ENCODE measurements around the gene CCDC97. TPM values are rescaled to one million over a fixed set of nuclear protein-coding genes. Genes with fewer than 3 reads are reported as not detected.

CCDC97 gene
- total and polyA plus RNA-seq, 2 of the 8 experiments (the other 6 are each of a cell fraction or from before 2014, with no cell fraction given) = 19.8 to 27.1 TPM

DNA sequence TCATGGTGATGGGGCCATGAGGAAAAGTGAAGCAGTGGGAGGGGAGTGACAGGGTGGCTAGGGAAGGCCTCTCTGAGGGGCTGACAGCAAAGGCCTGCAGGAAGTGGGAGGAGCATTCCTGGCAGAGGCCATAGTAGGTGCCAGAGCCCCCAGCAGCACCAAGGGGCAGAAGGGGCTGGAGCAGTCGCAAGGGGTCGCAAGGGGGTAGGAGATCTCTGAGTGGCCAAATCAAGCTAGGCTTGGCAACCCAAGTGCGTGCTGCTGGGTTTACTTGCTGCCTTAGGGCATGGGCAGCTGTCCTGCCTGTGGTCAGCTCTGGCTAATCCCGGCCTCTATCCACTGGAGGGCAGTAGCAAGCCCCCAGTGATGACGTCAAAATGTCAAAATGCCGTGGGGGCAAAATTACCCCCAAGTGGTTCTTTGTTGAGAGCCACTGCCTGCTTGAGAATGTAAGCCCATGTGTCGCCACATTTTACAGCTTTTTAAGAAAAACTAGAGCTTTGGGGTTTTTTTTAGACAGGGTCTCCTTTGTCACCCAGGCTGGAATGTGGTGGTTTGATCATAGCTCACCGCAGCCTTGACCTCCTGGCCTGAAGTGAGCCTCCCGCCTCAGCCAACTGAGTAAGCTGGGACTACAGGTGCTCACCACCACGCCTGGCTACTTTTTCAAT, 11.8 kb downstream of the CCDC97 start:
- no peak overlapping the region for H2AFZ ChIP-seq (ENCODE audit: low read length)
- H3K27ac ChIP-seq (ENCODE audit: low read depth, low read length) = peak overlapping the region; percentile 17; the same call in 1 of the 2 replicates
- FAIRE-seq = peak; percentile 78
- no peak overlapping the region for H3K4me3 ChIP-seq (ENCODE audit: extremely low read depth in 1 of 4, insufficient read depth in 2 of 4, low read depth in 3 of 4, low read length in 4 of 4)
- peaks cover 9 to 24% (median 14%) of the 10 kb centered on the region in 4 experiments; a peak in 6 of 8 replicates for H3K36me3 ChIP-seq (ENCODE audit: control insufficient read depth in 2 of 4, insufficient read depth in 4 of 4, low read length in 3 of 4)
- no peak overlapping the region for H2BK12ac ChIP-seq (ENCODE audit: low read depth, low read length)
- H3K14ac ChIP-seq (ENCODE audit: insufficient read length) = no peak overlapping the region
- H3K79me1 ChIP-seq (ENCODE audit: low read depth, low read length) = no peaks in the 10 kb centered on the region; the same call in 1 of the 2 replicates
- ChIA-PET CTCF (ENCODE audit: partially characterized antibody) (interaction anchor here (0.7 to 2.5 kb wide), 20 partner anchors 9 to 238 kb away, joined by 3 to 15 read pairs (median 4); partner anchors contain the start of genes AXL, B9D2 and TGFB1), POLR2A (ENCODE audit: partially characterized antibody) (interaction anchor here (0.5 to 12.6 kb wide), 7 partner anchors 13 to 142 kb away, joined by 3 to 137 read pairs (median 4); partner anchors contain the start of genes CCDC97 and HNRNPUL1)
- H3K18ac ChIP-seq (ENCODE audit: extremely low read depth, low read length) = no peak overlapping the region
- no peak overlapping the region for H4K8ac ChIP-seq (ENCODE audit: extremely low read depth, insufficient read depth, low read length)
- peak overlapping the region; percentile 31; the same call in 1 of the 2 replicates for H2BK15ac ChIP-seq (ENCODE audit: low read length)
- no peak overlapping the region for H3K4ac ChIP-seq (replicated peaks; ENCODE audit: insufficient read length, low read depth, low read length)
- peaks cover 0 to 6% (median 0%) of the 10 kb centered on the region in 4 experiments; a peak in 2 of 7 replicates for H3K27me3 ChIP-seq (replicated peaks in 1 of 4; ENCODE audit: control insufficient read depth in 3 of 4, extremely low read depth in 1 of 4, insufficient read depth in 3 of 4, low read length in 3 of 4)
- no peak overlapping the region for H4K91ac ChIP-seq (replicated peaks; ENCODE audit: insufficient read length, low read length)
- no peak overlapping the region for H3K4me2 ChIP-seq (ENCODE audit: insufficient read depth in 1 of 2, low read depth in 2 of 2, low read length in 2 of 2)
- H2BK20ac ChIP-seq (ENCODE audit: low read length) = no peak overlapping the region
- H3K9ac ChIP-seq (replicated peaks in 1 of 4; ENCODE audit: extremely low read depth in 1 of 4, low read depth in 3 of 4, low read length in 3 of 4) = no peak overlapping the region; a peak in 1 of 7 replicates
- H4K5ac ChIP-seq (ENCODE audit: insufficient read length, low read depth, low read length) = no peak overlapping the region
- peaks cover 13% of the 10 kb centered on the region for H3K23me2 ChIP-seq (ENCODE audit: low read depth, low read length)
- H2BK5ac ChIP-seq (ENCODE audit: low read depth, low read length) = 0 out of 2 replicates have a peak overlapping the region, but pooled peaks have one; percentile 39
- peak; percentile 70 to 80 for DNase-seq (ENCODE audit: low read depth in 1 of 2, low spot score in 2 of 2)
- H3K4me1 ChIP-seq (replicated peaks in 1 of 4; ENCODE audit: control insufficient read depth in 3 of 4, insufficient read depth in 4 of 4, low read length in 3 of 4) = peaks cover 12 to 27% (median 13%) of the 10 kb centered on the region in 4 experiments
- peaks cover 3 to 19% of the 10 kb centered on the region in 2 experiments for H4K20me1 ChIP-seq (replicated peaks in 1 of 2; ENCODE audit: control insufficient read depth in 1 of 2, insufficient read depth in 2 of 2, low read length in 2 of 2)
- H3K23ac ChIP-seq (ENCODE audit: insufficient read length) = no peak overlapping the region
- no peak overlapping the region for H3K56ac ChIP-seq (replicated peaks; ENCODE audit: insufficient read length, low read depth, low read length)
- no peaks in the 10 kb centered on the region for H3K9me3 ChIP-seq (ENCODE audit: insufficient read depth in 2 of 2, low read depth in 1 of 2, low read length in 1 of 2)
- no peaks in the 10 kb centered on the region for H3K79me2 ChIP-seq (ENCODE audit: control insufficient read depth in 1 of 2, insufficient read depth in 2 of 2, low read length in 2 of 2)
- no peak overlapping the region for H2AK5ac ChIP-seq (ENCODE audit: low read depth, low read length)
- WGBS, 2 experiments (ENCODE audit: extremely low coverage in 1 of 2, insufficient coverage in 1 of 2, insufficient read length in 1 of 2, insufficient replicate concordance in 2 of 2, low coverage in 1 of 2, low lambda C conversion rate in 2 of 2, missing lambda C conversion rate in 1 of 2) = 65% methylated on average over 10 of the region's 10 CpGs; no CpG with 5 or more reads in 1 of the 2 experiments
- H2BK120ac ChIP-seq (replicated peaks; ENCODE audit: low read depth, low read length) = no peak overlapping the region
- TF ChIP-seq GABPA (IDR thresholded peaks at IDR 0.05; ENCODE audit: borderline replicate concordance, insufficient read depth, low read length) = no peak
- TF ChIP-seq TAF7 (optimal IDR thresholded peaks at IDR 0.05; ENCODE audit: borderline replicate concordance, low read depth, low read length) = no peak
- TF ChIP-seq NANOG (IDR thresholded peaks at IDR 0.05; ENCODE audit: insufficient read depth, low read depth, low read length, poor library complexity, severe bottlenecking) = no peak
- TF ChIP-seq TEAD4 (IDR thresholded peaks at IDR 0.05; ENCODE audit: low read depth, low read length) = no peak
- no peak for TF ChIP-seq TAF1 (IDR thresholded peaks at IDR 0.05; ENCODE audit: low read depth, low read length)
- TF ChIP-seq, protein P1, sequence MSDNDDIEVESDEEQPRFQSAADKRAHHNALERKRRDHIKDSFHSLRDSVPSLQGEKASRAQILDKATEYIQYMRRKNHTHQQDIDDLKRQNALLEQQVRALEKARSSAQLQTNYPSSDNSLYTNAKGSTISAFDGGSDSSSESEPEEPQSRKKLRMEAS (IDR thresholded peaks at IDR 0.05) = peak; percentile 28; the same call in 1 of the 2 replicates
- 0 out of 4 replicates have a peak, but pooled peaks have one; percentile 23 to 39 for TF ChIP-seq HDAC2 (IDR thresholded peaks at IDR 0.05; ENCODE audit: borderline replicate concordance in 1 of 2, low read depth in 2 of 2, low read length in 2 of 2)
- peak; percentile 29; the same call in 1 of the 2 replicates for TF ChIP-seq JUN (IDR thresholded peaks at IDR 0.05; ENCODE audit: low read depth, low read length)
- no peak for TF ChIP-seq GTF2F1 (IDR thresholded peaks at IDR 0.05; ENCODE audit: borderline replicate concordance, low read depth, low read length)
- peak; percentile 91 for TF ChIP-seq CREB1 (IDR thresholded peaks at IDR 0.05)
- TF ChIP-seq FOSL1 (IDR thresholded peaks at IDR 0.05; ENCODE audit: insufficient read depth, low read depth, low read length) = no peak

Measured in H1 (cell line).